ENCODE data around the gene IFNGR2. TPM values are rescaled to one million over a fixed set of nuclear protein-coding genes. Genes with fewer than 3 reads are reported as not detected.

The IFNGR2 gene
- total and polyA plus RNA-seq, 2 of the 8 experiments (the other 6 are each of a cell fraction or from before 2014, with no cell fraction given), result 36.0 to 46.4 TPM

GRCh38 chr21:33434770-33435360 is 31.7 kb downstream of the IFNGR2 start:
- Histone ChIP-seq H3K9ac (replicated peaks in 1 of 4; ENCODE audit: extremely low read depth in 1 of 4, low read depth in 3 of 4, low read length in 3 of 4) (no peak overlapping the region), H3K4me1 (replicated peaks in 1 of 4; ENCODE audit: control insufficient read depth in 3 of 4, insufficient read depth in 4 of 4, low read length in 3 of 4) (no peaks in the 10 kb centered on the region), H3K36me3 (ENCODE audit: control insufficient read depth in 2 of 4, insufficient read depth in 4 of 4, low read length in 3 of 4) (peaks cover 10 to 47% (median 35%) of the 10 kb centered on the region in 4 experiments; a peak in 7 of 8 replicates), H3K79me2 (ENCODE audit: control insufficient read depth in 1 of 2, insufficient read depth in 2 of 2, low read length in 2 of 2) (no peaks in the 10 kb centered on the region), H3K56ac (replicated peaks; ENCODE audit: insufficient read length, low read depth, low read length) (no peak overlapping the region), H4K91ac (replicated peaks; ENCODE audit: insufficient read length, low read length) (no peak overlapping the region), H2BK20ac (ENCODE audit: low read length) (no peak overlapping the region), H2BK12ac (ENCODE audit: low read depth, low read length) (no peak overlapping the region), H3K79me1 (ENCODE audit: low read depth, low read length) (no peaks in the 10 kb centered on the region), H2BK5ac (ENCODE audit: low read depth, low read length) (no peak overlapping the region), H3K27ac (ENCODE audit: low read depth, low read length) (no peak overlapping the region), H3K23ac (ENCODE audit: insufficient read length) (no peak overlapping the region), H3K4me2 (ENCODE audit: insufficient read depth in 1 of 2, low read depth in 2 of 2, low read length in 2 of 2) (no peak overlapping the region), H2AK5ac (ENCODE audit: low read depth, low read length) (no peak overlapping the region), H4K20me1 (replicated peaks in 1 of 2; ENCODE audit: control insufficient read depth in 1 of 2, insufficient read depth in 2 of 2, low read length in 2 of 2) (no peaks in the 10 kb centered on the region), H3K23me2 (ENCODE audit: low read depth, low read length) (no peaks in the 10 kb centered on the region), H3K4ac (replicated peaks; ENCODE audit: insufficient read length, low read depth, low read length) (no peak overlapping the region), H2BK15ac (ENCODE audit: low read length) (no peak overlapping the region), H3K18ac (ENCODE audit: extremely low read depth, low read length) (no peak overlapping the region), H2AFZ (ENCODE audit: low read length) (no peak overlapping the region), H4K5ac (ENCODE audit: insufficient read length, low read depth, low read length) (no peak overlapping the region), H3K4me3 (ENCODE audit: extremely low read depth in 1 of 4, insufficient read depth in 2 of 4, low read depth in 3 of 4, low read length in 4 of 4) (no peak overlapping the region), H3K14ac (ENCODE audit: insufficient read length) (no peak overlapping the region), H2BK120ac (replicated peaks; ENCODE audit: low read depth, low read length) (no peak overlapping the region), H3K27me3 (replicated peaks in 1 of 4; ENCODE audit: control insufficient read depth in 3 of 4, extremely low read depth in 1 of 4, insufficient read depth in 3 of 4, low read length in 3 of 4) (no peaks in the 10 kb centered on the region), H4K8ac (ENCODE audit: extremely low read depth, insufficient read depth, low read length) (no peak overlapping the region), H3K9me3 (ENCODE audit: insufficient read depth in 2 of 2, low read depth in 1 of 2, low read length in 1 of 2) (no peaks in the 10 kb centered on the region)
- ChIA-PET CTCF (ENCODE audit: partially characterized antibody) (interaction anchor here (1.2 to 1.7 kb wide), 2 partner anchors 10 to 12 kb away, joined by 3 to 6 read pairs; no protein-coding TSS in a partner anchor), POLR2A (ENCODE audit: partially characterized antibody) (interaction anchor here (0.9 kb wide), 1 partner anchor 10 kb away, joined by 3 read pairs; no protein-coding TSS in a partner anchor)
- FAIRE-seq (no peak), DNase-seq (ENCODE audit: low read depth in 1 of 2, low spot score in 2 of 2) (no peak)
- WGBS, 2 experiments (ENCODE audit: extremely low coverage in 1 of 2, insufficient coverage in 1 of 2, insufficient read length in 1 of 2, insufficient replicate concordance in 2 of 2, low coverage in 1 of 2, low lambda C conversion rate in 2 of 2, missing lambda C conversion rate in 1 of 2), result 95% methylated on average over 5 of the region's 5 CpGs; no CpG with 5 or more reads in 1 of the 2 experiments
- no peak for TF ChIP-seq HDAC2 (IDR thresholded peaks at IDR 0.05; ENCODE audit: borderline replicate concordance in 1 of 2, low read depth in 2 of 2, low read length in 2 of 2)
- no peak; a peak in 1 of 3 replicates for TF ChIP-seq POLR2A (IDR thresholded peaks at IDR 0.05; ENCODE audit: control extremely low read depth in 1 of 2, low read depth in 2 of 2, low read length in 2 of 2)
- no peak for TF ChIP-seq SAP30 (IDR thresholded peaks at IDR 0.05; ENCODE audit: insufficient read depth, insufficient replicate concordance, low read length)
- TF ChIP-seq CTBP2 (IDR thresholded peaks at IDR 0.05; ENCODE audit: borderline replicate concordance, insufficient read depth, insufficient read length, low read length), result no peak
- no peak for TF ChIP-seq SP1 (IDR thresholded peaks at IDR 0.05; ENCODE audit: low read depth, low read length)
- TF ChIP-seq SIRT6 (IDR thresholded peaks at IDR 0.05; ENCODE audit: low read length), result no peak
- no peak for TF ChIP-seq MAFK (IDR thresholded peaks at IDR 0.05; ENCODE audit: low read depth, low read length)
